Measurements from ENCODE around the gene SLC17A7. TPM values are rescaled to one million over a fixed set of nuclear protein-coding genes. Genes with fewer than 3 reads are reported as not detected.

Gene SLC17A7
- total and polyA plus RNA-seq, 2 of the 13 experiments (the other 11 are each of a cell fraction or from before 2014, with no cell fraction given): 0.32 TPM; not detected in 1

DNA sequence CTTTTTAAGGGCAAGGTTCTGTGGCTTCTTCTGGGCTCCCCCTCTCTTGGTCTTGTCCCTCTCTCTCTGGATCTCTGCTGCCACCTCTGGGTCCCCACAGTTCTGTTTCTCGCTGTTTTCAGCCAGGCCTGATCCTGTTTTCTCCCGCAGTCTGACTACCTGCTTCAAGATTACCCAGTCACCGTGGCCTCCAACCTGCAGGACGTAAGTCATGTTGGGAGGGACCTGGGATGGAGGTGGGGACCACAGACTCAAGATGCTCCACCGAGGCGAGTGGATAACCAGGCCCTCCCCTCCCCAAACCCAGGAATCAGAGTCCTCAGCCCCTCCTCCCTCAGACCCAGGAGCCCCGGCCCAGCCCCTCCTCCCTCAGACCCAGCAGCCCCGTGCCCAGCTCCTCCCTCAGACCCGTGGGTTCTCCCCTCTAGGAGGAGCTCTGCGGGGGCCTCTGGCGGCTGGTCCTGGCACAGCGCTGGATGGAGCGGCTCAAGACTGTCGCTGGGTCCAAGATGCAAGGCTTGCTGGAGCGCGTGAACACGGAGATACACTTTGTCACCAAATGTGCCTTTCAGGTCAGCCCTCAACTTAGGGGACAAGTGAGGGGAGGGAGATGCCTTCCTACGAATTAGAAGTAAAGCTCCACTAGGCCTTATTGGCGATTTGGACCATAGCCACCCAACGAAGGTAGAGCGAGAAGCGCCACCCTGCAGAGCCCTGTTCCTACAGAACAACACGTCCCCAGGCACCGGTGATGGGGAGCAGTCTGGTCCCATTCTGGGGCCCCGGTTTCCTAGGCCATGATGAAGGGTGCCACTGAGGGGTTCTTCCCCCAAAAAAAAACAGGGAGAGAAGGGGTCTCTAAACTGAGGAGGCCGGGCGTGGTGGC, 34.9 kb upstream of the SLC17A7 start (continued):
- TF ChIP-seq PATZ1 (CRISPR knock-in tag; IDR thresholded peaks at IDR 0.05): peak; percentile 31; the same call in 1 of the 2 replicates

DNA sequence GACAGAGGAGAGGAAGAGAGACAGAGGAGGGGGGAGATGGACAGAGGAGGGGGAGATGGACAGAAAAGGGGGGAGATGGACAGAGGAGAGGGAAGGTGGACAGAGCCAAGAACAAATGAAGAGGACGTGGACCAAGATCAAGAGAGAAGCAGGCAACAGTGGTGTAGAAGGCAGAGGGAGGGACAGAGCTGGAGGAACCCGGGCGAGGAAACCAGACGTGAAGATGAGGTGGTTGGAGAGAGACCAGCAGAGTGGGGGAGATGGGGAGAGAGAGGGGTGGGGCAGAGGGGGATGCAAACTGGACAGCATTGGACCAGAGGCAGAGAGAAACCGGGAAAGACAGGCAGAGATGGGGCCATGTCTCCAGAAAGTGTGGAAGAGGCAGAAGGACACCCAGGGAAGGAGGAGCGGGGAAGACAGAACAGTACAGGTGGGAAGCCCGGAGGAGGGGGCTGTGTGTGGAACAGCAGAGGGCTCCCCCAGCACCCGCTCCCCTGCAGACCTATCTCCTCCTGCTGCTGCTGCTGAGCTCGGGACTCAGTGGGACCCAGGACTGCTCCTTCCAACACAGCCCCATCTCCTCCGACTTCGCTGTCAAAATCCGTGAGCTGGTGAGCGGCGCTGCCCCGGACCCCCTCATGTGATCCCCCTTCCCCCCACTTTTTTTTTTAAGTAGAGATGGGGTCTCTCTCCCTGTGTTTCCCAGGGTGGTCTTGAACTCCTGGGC, 34.0 kb upstream of the SLC17A7 start:
- no peak for FAIRE-seq
- intact Hi-C loops (cut with micrococcal nuclease; ENCODE audit: unreplicated experiment) (no loop called here), in situ Hi-C loops (cut with HindIII; ENCODE audit: extremely low pct_ligation_motif_present, low pct_unique_long_range_greater_than_20kb) (no loop called here)
- Histone ChIP-seq H3K9me3 (ENCODE audit: low read length) (no peaks in the 10 kb centered on the region), H3K4me3 (replicated peaks in 1 of 3; ENCODE audit: insufficient read depth in 1 of 3, low read depth in 2 of 3, low read length in 3 of 3) (0 out of 6 replicates have a peak overlapping the region, but pooled peaks of 1 of the 3 experiments have one; percentile 78), H3K4me1 (ENCODE audit: insufficient read depth, low read length) (peaks cover 42% of the 10 kb centered on the region), H3K4me2 (ENCODE audit: low read depth, low read length) (peak overlapping the region; percentile 99), H2AFZ (ENCODE audit: low read length) (no peak overlapping the region), H4K20me1 (ENCODE audit: insufficient read depth, low read length) (no peaks in the 10 kb centered on the region), H3K9ac (ENCODE audit: insufficient read depth, low read depth, low read length) (no peak overlapping the region), H3K79me2 (ENCODE audit: insufficient read depth, low read length) (no peaks in the 10 kb centered on the region), H3K36me3 (replicated peaks in 1 of 2; ENCODE audit: control insufficient read depth in 1 of 2, insufficient read depth in 2 of 2, low read length in 2 of 2) (no peaks in the 10 kb centered on the region), H3K27ac (ENCODE audit: extremely low read length, insufficient read depth, low read length) (no peak overlapping the region), H3K27me3 (ENCODE audit: control insufficient read depth in 1 of 2, insufficient read depth in 2 of 2, low read length in 2 of 2) (no peaks in the 10 kb centered on the region; a peak in 1 of 5 replicates)
- ChIA-PET CTCF (ENCODE audit: low intra/inter-chr PET ratio, low total read pairs) (interaction anchor here (1.2 to 2.1 kb wide), 3 partner anchors 32 to 95 kb away, joined by 3 to 12 read pairs (median 5); no protein-coding TSS in a partner anchor), POLR2A (interaction anchor here (0.8 to 1.3 kb wide), 4 partner anchors 13 to 165 kb away, joined by 3 to 24 read pairs (median 4); partner anchors contain the start of genes ALDH16A1, PIH1D1 and RRAS)
- DNase-seq (ENCODE audit: low spot score): no peak
- ATAC-seq: no peak
- no TSS peak for BruUV-seq (replicated peaks)
- 56% methylated on average over 15 of the region's 15 CpGs for WGBS (ENCODE audit: low lambda C conversion rate)
- TF ChIP-seq ZNF225 (CRISPR knock-in tag; IDR thresholded peaks at IDR 0.05) (no peak), ZNF841 (CRISPR knock-in tag; IDR thresholded peaks at IDR 0.05; ENCODE audit: borderline replicate concordance) (no peak), ZNF441 (CRISPR knock-in tag; IDR thresholded peaks at IDR 0.05; ENCODE audit: borderline replicate concordance) (no peak), TCF12 (IDR thresholded peaks at IDR 0.05) (no peak), TCF12 (CRISPR knock-in tag; IDR thresholded peaks at IDR 0.05) (no peak), ADNP (CRISPR knock-in tag; IDR thresholded peaks at IDR 0.05) (no peak), SNAI1 (CRISPR knock-in tag; IDR thresholded peaks at IDR 0.05; ENCODE audit: borderline replicate concordance) (no peak), KDM5B (CRISPR knock-in tag; IDR thresholded peaks at IDR 0.05; ENCODE audit: borderline replicate concordance) (no peak), ZNF761 (CRISPR knock-in tag; conservative IDR thresholded peaks at IDR 0.05) (no peak)
- TF ChIP-seq, protein P1, sequence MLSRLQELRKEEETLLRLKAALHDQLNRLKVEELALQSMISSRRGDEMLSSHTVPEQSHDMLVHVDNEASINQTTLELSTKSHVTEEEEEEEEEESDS (CRISPR knock-in tag; IDR thresholded peaks at IDR 0.05; ENCODE audit: borderline replicate concordance): no peak
- TF ChIP-seq, protein P2, sequence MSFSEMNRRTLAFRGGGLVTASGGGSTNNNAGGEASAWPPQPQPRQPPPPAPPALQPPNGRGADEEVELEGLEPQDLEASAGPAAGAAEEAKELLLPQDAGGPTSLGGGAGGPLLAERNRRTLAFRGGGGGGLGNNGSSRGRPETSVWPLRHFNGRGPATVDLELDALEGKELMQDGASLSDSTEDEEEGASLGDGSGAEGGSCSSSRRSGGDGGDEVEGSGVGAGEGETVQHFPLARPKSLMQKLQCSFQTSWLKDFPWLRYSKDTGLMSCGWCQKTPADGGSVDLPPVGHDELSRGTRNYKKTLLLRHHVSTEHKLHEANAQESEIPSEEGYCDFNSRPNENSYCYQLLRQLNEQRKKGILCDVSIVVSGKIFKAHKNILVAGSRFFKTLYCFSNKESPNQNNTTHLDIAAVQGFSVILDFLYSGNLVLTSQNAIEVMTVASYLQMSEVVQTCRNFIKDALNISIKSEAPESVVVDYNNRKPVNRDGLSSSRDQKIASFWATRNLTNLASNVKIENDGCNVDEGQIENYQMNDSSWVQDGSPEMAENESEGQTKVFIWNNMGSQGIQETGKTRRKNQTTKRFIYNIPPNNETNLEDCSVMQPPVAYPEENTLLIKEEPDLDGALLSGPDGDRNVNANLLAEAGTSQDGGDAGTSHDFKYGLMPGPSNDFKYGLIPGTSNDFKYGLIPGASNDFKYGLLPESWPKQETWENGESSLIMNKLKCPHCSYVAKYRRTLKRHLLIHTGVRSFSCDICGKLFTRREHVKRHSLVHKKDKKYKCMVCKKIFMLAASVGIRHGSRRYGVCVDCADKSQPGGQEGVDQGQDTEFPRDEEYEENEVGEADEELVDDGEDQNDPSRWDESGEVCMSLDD (CRISPR knock-in tag; IDR thresholded peaks at IDR 0.05; ENCODE audit: borderline replicate concordance): no peak
